ENCODE measurements around the gene LBR. TPM values are rescaled to one million over a fixed set of nuclear protein-coding genes. Genes with fewer than 3 reads are reported as not detected.
A peak's percentile ranks its signal among the peaks of the same experiment; 100 is the strongest.
"Not testable (repeated sequence)": the region's sequence is repeated elsewhere in the genome, so short reads cannot be mapped to it uniquely, and the experiment has no call there.

Gene LBR
- total RNA-seq, 3 donors from 2014 or later, result 20.3 to 36.1 (median 29.6) TPM

GRCh38 chr1:225396357-225396756, 31.5 kb downstream of the LBR start:
- H3K4me1 ChIP-seq, result no peaks in the 10 kb centered on the region
- intact Hi-C loops (cut with DNase I; ENCODE audit: low total_unique reads), result no loop called here
- H3K27me3 ChIP-seq, result no peaks in the 10 kb centered on the region
- no peak overlapping the region for H3K27ac ChIP-seq
- H3K36me3 ChIP-seq, result no peaks in the 10 kb centered on the region
- H3K4me3 ChIP-seq, result no peak overlapping the region
- DNase-seq (ENCODE audit: low spot score in 2 of 2), result no peak
- TF ChIP-seq POLR2AphosphoS5 (IDR thresholded peaks at IDR 0.05), result no peak
- H3K9me3 ChIP-seq, result no peaks in the 10 kb centered on the region

GRCh38 chr1:225389843-225390242, 38.0 kb downstream of the LBR start:
- intact Hi-C loops (cut with DNase I; ENCODE audit: low total_unique reads), result no loop called here
- no peak for DNase-seq (ENCODE audit: low spot score in 2 of 2)
- no peaks in the 10 kb centered on the region for H3K36me3 ChIP-seq
- no peaks in the 10 kb centered on the region for H3K4me1 ChIP-seq
- no peaks in the 10 kb centered on the region for H3K9me3 ChIP-seq
- no peak overlapping the region for H3K27ac ChIP-seq
- no peak overlapping the region for H3K4me3 ChIP-seq
- TF ChIP-seq POLR2AphosphoS5 (IDR thresholded peaks at IDR 0.05) (no peak), POLR2A (IDR thresholded peaks at IDR 0.05) (no peak), CTCF (IDR thresholded peaks at IDR 0.05) (no peak)
- H3K27me3 ChIP-seq, result no peaks in the 10 kb centered on the region

GRCh38 chr1:225388372-225388771, 39.5 kb downstream of the LBR start:
- H3K9me3 ChIP-seq, result no peaks in the 10 kb centered on the region
- H3K4me1 ChIP-seq, result no peaks in the 10 kb centered on the region
- no peak overlapping the region for H3K27ac ChIP-seq
- no peaks in the 10 kb centered on the region for H3K36me3 ChIP-seq
- H3K27me3 ChIP-seq, result no peaks in the 10 kb centered on the region
- intact Hi-C loops (cut with DNase I; ENCODE audit: low total_unique reads), result no loop called here
- no peak for TF ChIP-seq CTCF (IDR thresholded peaks at IDR 0.05)
- no peak for TF ChIP-seq POLR2AphosphoS5 (IDR thresholded peaks at IDR 0.05)
- TF ChIP-seq POLR2A (IDR thresholded peaks at IDR 0.05), result no peak
- H3K4me3 ChIP-seq, result no peak overlapping the region
- DNase-seq (ENCODE audit: low spot score in 2 of 2), result no peak

GRCh38 chr1:225386860-225387259, 41.0 kb downstream of the LBR start:
- H3K27me3 ChIP-seq; H3K4me1 ChIP-seq; DNase-seq (ENCODE audit: low spot score in 2 of 2); H3K36me3 ChIP-seq; H3K9me3 ChIP-seq; H3K27ac ChIP-seq; intact Hi-C loops (cut with DNase I; ENCODE audit: low total_unique reads); H3K4me3 ChIP-seq: not testable (repeated sequence)

GRCh38 chr1:225380691-225381090, 47.1 kb downstream of the LBR start:
- TF ChIP-seq POLR2A (IDR thresholded peaks at IDR 0.05) (no peak), POLR2AphosphoS5 (IDR thresholded peaks at IDR 0.05) (no peak), CTCF (IDR thresholded peaks at IDR 0.05) (no peak)
- Histone ChIP-seq H3K27ac (no peak overlapping the region), H3K4me1 (no peaks in the 10 kb centered on the region), H3K4me3 (no peak overlapping the region), H3K27me3 (no peaks in the 10 kb centered on the region), H3K36me3 (no peaks in the 10 kb centered on the region), H3K9me3 (no peaks in the 10 kb centered on the region)
- DNase-seq (ENCODE audit: low spot score in 2 of 2), result no peak
- intact Hi-C loops (cut with DNase I; ENCODE audit: low total_unique reads), result no loop called here

- no peaks in the 10 kb centered on the region for H3K36me3 ChIP-seq
- no peaks in the 10 kb centered on the region for H3K4me1 ChIP-seq
- TF ChIP-seq CTCF (IDR thresholded peaks at IDR 0.05), result no peak
- TF ChIP-seq POLR2AphosphoS5 (IDR thresholded peaks at IDR 0.05), result no peak
- no peak for TF ChIP-seq POLR2A (IDR thresholded peaks at IDR 0.05)
- H3K27me3 ChIP-seq, result no peaks in the 10 kb centered on the region
- intact Hi-C loops (cut with DNase I; ENCODE audit: low total_unique reads), result no loop called here
- H3K4me3 ChIP-seq, result no peak overlapping the region
- peak in 1 of 2 donors; percentile 19 for DNase-seq (ENCODE audit: low spot score in 2 of 2)
- H3K9me3 ChIP-seq, result no peaks in the 10 kb centered on the region
- no peak overlapping the region for H3K27ac ChIP-seq
Measured at GRCh38 chr1:225378880-225379279, 49.0 kb downstream of the LBR start.
